Endothelial cell of umbilical vein (primary cell): Measurements from ENCODE around the gene CACNB4. TPM values are rescaled to one million over a fixed set of nuclear protein-coding genes. Genes with fewer than 3 reads are reported as not detected.

Source experiments
- BruUV-seq: library from RNA; stranded (reverse); fragments of 400-500 nt; replicated peaks from 2 replicates; lab custom pipeline; 2021; lab: Mats Ljungman, UMichigan
- CTCF ChIA-PET: fragments of 300-600, 350-600 bp; sonication (Branson Sonifier 250); formaldehyde crosslinking; loops from one replicate; lab custom pipeline; 2021; ENCODE audit warnings: antibody characterized with exemption, inconsistent platforms; lab: Charles Lee
- POLR2A ChIA-PET: fragments of 300-600, 350-600 bp; sonication (Branson Sonifier 250); formaldehyde crosslinking; loops from one replicate; lab custom pipeline; 2021; ENCODE audit warnings: antibody characterized with exemption, inconsistent platforms; lab: Charles Lee
- DNase-seq: peaks from one replicate; pipeline ENCODE4 v3.0.0-alpha.2; 2011; ENCODE audit warnings: low read depth, low spot score
- FAIRE-seq: peaks from 2 replicates; lab custom pipeline; 2011; peaks lifted over from hg19 to GRCh38; lab: Jason Lieb, UNC
- H2AFZ ChIP-seq: 2 replicates; pipeline ENCODE4 v1.6.0; 2012; ENCODE audit warnings: low read depth, low read length, control low read depth, inconsistent platforms
- H3K27ac ChIP-seq: 2 replicates; pipeline ENCODE4 v1.5.1; 2011; ENCODE audit warnings: low read depth, mild to moderate bottlenecking, control low read depth, low read length, moderate library complexity; ENCODE audit not compliant: insufficient read depth
- H3K27me3 ChIP-seq, 2 experiments: 2 replicates each; pipeline versions ENCODE4 v1.6.0 to v1.6.1; 2011; ENCODE audit warnings: low read length in 2 of 2, mixed read lengths in 1 of 2; ENCODE audit not compliant: control insufficient read depth in 2 of 2, insufficient read depth in 2 of 2
- H3K36me3 ChIP-seq, 2 experiments: 2 replicates in 1 of 2; 3 replicates in 1 of 2; pipeline ENCODE4 v1.5.1; 2011; ENCODE audit warnings: low read length in 2 of 2, mild to moderate bottlenecking in 1 of 2, moderate library complexity in 1 of 2; ENCODE audit not compliant: control insufficient read depth in 2 of 2, insufficient read depth in 2 of 2; ENCODE audit errors: extremely low read depth in 1 of 2
- H3K4me1 ChIP-seq: 3 replicates; pipeline ENCODE4 v1.5.1; 2011; ENCODE audit warnings: mild to moderate bottlenecking, low read length; ENCODE audit not compliant: control insufficient read depth, insufficient read depth; ENCODE audit errors: extremely low read depth
- H3K4me2 ChIP-seq: 2 replicates; pipeline ENCODE4 v1.6.1; 2011; ENCODE audit warnings: low read length, control low read depth, mixed read lengths; ENCODE audit not compliant: insufficient read depth
- H3K4me3 ChIP-seq, 3 experiments: fragments of 200-600 bp in 1 of 3; sonication (generic), shearing (Covaris generic) in 1 of 3; replicated peaks in 1 of 3; 2 replicates each; pipeline ENCODE4 v1.5.1; 2011 to 2016; ENCODE audit warnings: control low read depth in 3 of 3, low read length in 3 of 3, mild to moderate bottlenecking in 2 of 3, inconsistent platforms in 1 of 3, low read depth in 1 of 3, moderate library complexity in 1 of 3; ENCODE audit not compliant: insufficient read depth in 1 of 3
- H3K79me2 ChIP-seq: 2 replicates; pipeline ENCODE4 v1.6.0; 2012; ENCODE audit warnings: low read length, inconsistent platforms; ENCODE audit not compliant: control insufficient read depth, insufficient read depth
- H3K9ac ChIP-seq: replicated peaks from 2 replicates; pipeline ENCODE3; 2011; ENCODE audit warnings: low read length, control low read depth; ENCODE audit not compliant: insufficient read depth; ENCODE audit errors: extremely low read depth
- H3K9me1 ChIP-seq: replicated peaks from 3 replicates; pipeline ENCODE4 v1.6.0; 2011; ENCODE audit warnings: mild to moderate bottlenecking, low read length; ENCODE audit not compliant: control insufficient read depth, insufficient read depth; ENCODE audit errors: extremely low read depth
- H3K9me3 ChIP-seq: replicated peaks from 2 replicates; pipeline ENCODE4 v1.5.1; 2012; ENCODE audit warnings: low read length, inconsistent platforms; ENCODE audit not compliant: control insufficient read depth, insufficient read depth
- H4K20me1 ChIP-seq: replicated peaks from 2 replicates; pipeline ENCODE3; 2011; ENCODE audit warnings: mild to moderate bottlenecking, low read length; ENCODE audit not compliant: control insufficient read depth, insufficient read depth; ENCODE audit errors: extremely low read depth
- EZH2 ChIP-seq: IDR thresholded peaks from 2 replicates; pipeline ENCODE4 v1.6.1; 2012; ENCODE audit warnings: borderline replicate concordance, low read depth, mild to moderate bottlenecking, moderate library complexity, low read length, inconsistent platforms; ENCODE audit not compliant: severe bottlenecking
- MAX ChIP-seq: IDR thresholded peaks from 2 replicates; pipeline ENCODE4 v1.6.1; 2011; ENCODE audit not compliant: insufficient read depth, insufficient read length
- MYC ChIP-seq: IDR thresholded peaks from one replicate; pipeline ENCODE4 v1.6.1; 2011; ENCODE audit warnings: mild to moderate bottlenecking, low read depth, low read length
- POLR2A ChIP-seq: IDR thresholded peaks from 2 replicates; pipeline ENCODE4 v1.6.1; 2012; ENCODE audit warnings: low read depth, mild to moderate bottlenecking, control low read depth, low read length
- POLR2AphosphoS5 ChIP-seq: IDR thresholded peaks from 2 replicates; pipeline ENCODE4 v1.6.1; 2012; ENCODE audit warnings: low read depth, mild to moderate bottlenecking, control low read depth, low read length, moderate library complexity; ENCODE audit not compliant: insufficient read depth
- dilution Hi-C: fragments of 300-500 bp; cut with MboI; formaldehyde crosslinking; loops from one replicate; pipeline ENCODE4 v1.15.0; 2019; ENCODE audit warnings: low sequenced_read_pairs; ENCODE audit not compliant: extremely low pct_ligation_motif_present
- intact Hi-C: fragments of 100-400 bp; cut with micrococcal nuclease; formaldehyde crosslinking; loops from one replicate; pipeline ENCODE4 v1.10.0; 2022
- polyA plus RNA-seq, 4 experiments: library from polyadenylated mRNA; depleted of rRNA in 3 of 4; stranded (reverse) in 3 of 4; unstranded in 1 of 4; fragments of >200 nt; gene quantifications; 2 replicates each; pipeline versions ENCODE4 v1.2.1 to v1.2.3, GENCODE V29; 2011 to 2012; ENCODE audit warnings: missing spikeins in 1 of 4
- total RNA-seq: library from RNA; stranded (reverse); gene quantifications from 2 replicates; pipeline ENCODE4 v1.2.3, GENCODE V29; 2021

Gene CACNB4
- total and polyA plus RNA-seq, 2 donors (not counting 3 experiments of a cell fraction or from before 2014, with no cell fraction given) = 0.23 to 0.58 TPM

- H3K9me3 ChIP-seq = no peaks in the 10 kb centered on the region
- peaks cover 44 to 67% of the 10 kb centered on the region in 2 experiments for H3K27me3 ChIP-seq
- intact Hi-C loops = no loop called here
- CTCF ChIA-PET = interaction anchor here (0.6 to 1.3 kb wide), 6 partner anchors 9 to 73 kb away, joined by 3 to 4 read pairs (median 3); no protein-coding TSS in a partner anchor
- no peak overlapping the region for H3K9ac ChIP-seq
- DNase-seq (peak; percentile 30), FAIRE-seq (no peak)
- POLR2A ChIA-PET = no interaction called here
- H3K4me3 ChIP-seq = peak overlapping the region in 2 of 3 experiments; percentile 51 to 55
- peak overlapping the region; percentile 63 for H2AFZ ChIP-seq
- no peaks in the 10 kb centered on the region for H3K36me3 ChIP-seq
- BruUV-seq = no TSS peak
- H3K9me1 ChIP-seq = no peaks in the 10 kb centered on the region
- no peaks in the 10 kb centered on the region for H3K79me2 ChIP-seq
- TF ChIP-seq MAX = no peak
- peak; percentile 84 for TF ChIP-seq EZH2
- no peak overlapping the region for H3K27ac ChIP-seq
- H3K4me2 ChIP-seq = peak overlapping the region; percentile 82
- H3K4me1 ChIP-seq = peaks cover 21% of the 10 kb centered on the region
- H4K20me1 ChIP-seq = no peaks in the 10 kb centered on the region
- dilution Hi-C loops = no loop called here
These were observed 896 bp downstream of the CACNB4 start for GRCh38 chr2:152097801-152098495.

GRCh38 chr2:152097290-152097800 lies 1.5 kb downstream of the CACNB4 start:
- Histone ChIP-seq H3K9me3 (no peaks in the 10 kb centered on the region), H3K27me3 (peaks cover 44 to 67% of the 10 kb centered on the region in 2 experiments), H4K20me1 (no peaks in the 10 kb centered on the region), H3K4me2 (peak overlapping the region; percentile 82), H3K36me3 (no peaks in the 10 kb centered on the region), H3K9ac (no peak overlapping the region), H3K4me1 (peaks cover 21% of the 10 kb centered on the region), H3K4me3 (peak overlapping the region in 1 of 3 experiments; percentile 51), H3K9me1 (no peaks in the 10 kb centered on the region), H3K27ac (no peak overlapping the region), H2AFZ (peak overlapping the region; percentile 63), H3K79me2 (no peaks in the 10 kb centered on the region)
- dilution Hi-C loops = no loop called here
- CTCF ChIA-PET = interaction anchor here (0.6 to 1.3 kb wide), 6 partner anchors 10 to 72 kb away, joined by 3 to 4 read pairs (median 3); no protein-coding TSS in a partner anchor
- POLR2A ChIA-PET = no interaction called here
- BruUV-seq = no TSS peak
- DNase-seq = no peak
- intact Hi-C loops = no loop called here
- TF ChIP-seq POLR2A = no peak
- no peak for TF ChIP-seq POLR2AphosphoS5
- no peak for TF ChIP-seq MYC
- TF ChIP-seq EZH2 = peak; percentile 57
- peak; percentile 18 for FAIRE-seq
